Liver (tissue), 9 donors: ENCODE measurements around the gene SPOUT1. TPM values are rescaled to one million over a fixed set of nuclear protein-coding genes. Genes with fewer than 3 reads are reported as not detected.

Experiments used
- DNase-seq: peaks from one replicate; pipeline ENCODE4 v3.0.0-alpha.2; 2017; ENCODE audit warnings: low spot score
- H3K27ac ChIP-seq, 2 donors: one replicate each; pipeline ENCODE4 v1.7.0; 2013; ENCODE audit warnings: inconsistent platforms in 2 of 2, low read length in 2 of 2, control low read depth in 1 of 2, low read depth in 1 of 2, mild to moderate bottlenecking in 1 of 2
- H3K27me3 ChIP-seq, 4 donors: one replicate each; pipeline versions ENCODE4 v1.6.1 to v1.7.0; 2013; ENCODE audit warnings: low read length in 3 of 4, inconsistent platforms in 1 of 4, mild to moderate bottlenecking in 1 of 4, moderate library complexity in 1 of 4; ENCODE audit not compliant: control insufficient read depth in 4 of 4, insufficient read depth in 4 of 4
- H3K36me3 ChIP-seq, 4 donors: one replicate each; pipeline versions ENCODE4 v1.6.1 to v1.7.0; 2013; ENCODE audit warnings: low read length in 3 of 4, mild to moderate bottlenecking in 3 of 4, low read depth in 1 of 4, moderate library complexity in 1 of 4; ENCODE audit not compliant: control insufficient read depth in 4 of 4, insufficient read depth in 3 of 4
- H3K4me1 ChIP-seq, 4 donors: one replicate each; pipeline versions ENCODE4 v1.6.1 to v1.7.0; 2013; ENCODE audit warnings: low read length in 3 of 4, mild to moderate bottlenecking in 3 of 4, moderate library complexity in 1 of 4; ENCODE audit not compliant: control insufficient read depth in 4 of 4, insufficient read depth in 4 of 4
- H3K4me3 ChIP-seq, 3 donors: one replicate each; pipeline versions ENCODE4 v1.6.1 to v1.7.0; 2013; ENCODE audit warnings: low read length in 3 of 3, control low read depth in 1 of 3, low read depth in 1 of 3, mild to moderate bottlenecking in 1 of 3
- H3K9ac ChIP-seq, 2 donors: one replicate each; pipeline ENCODE4 v1.7.0; 2013; ENCODE audit warnings: low read length in 2 of 2, mild to moderate bottlenecking in 2 of 2, moderate library complexity in 2 of 2, control low read depth in 1 of 2, low read depth in 1 of 2
- H3K9me3 ChIP-seq, 4 donors: one replicate each; pipeline versions ENCODE4 v1.6.1 to v1.7.0; 2013; ENCODE audit warnings: low read length in 3 of 4; ENCODE audit not compliant: control insufficient read depth in 4 of 4
- ATF3 ChIP-seq: IDR thresholded peaks from 2 replicates; pipeline ENCODE4 v1.6.1; 2016; ENCODE audit warnings: antibody characterized with exemption
- EGR1 ChIP-seq, 2 donors: IDR thresholded peaks; 2 replicates each; pipeline ENCODE4 v1.6.1; 2016 to 2018; ENCODE audit warnings: antibody characterized with exemption in 2 of 2, low read depth in 2 of 2
- FOXA2 ChIP-seq: IDR thresholded peaks from 2 replicates; pipeline ENCODE4 v1.6.1; 2016; ENCODE audit warnings: antibody characterized with exemption
- GABPA ChIP-seq, 2 donors: IDR thresholded peaks in 1 of 2; conservative IDR thresholded peaks in 1 of 2; 2 replicates each; pipeline ENCODE4 v1.6.1; 2016; ENCODE audit warnings: antibody characterized with exemption in 2 of 2, mild to moderate bottlenecking in 1 of 2, moderate library complexity in 1 of 2
- HNF4A ChIP-seq, 2 donors: conservative IDR thresholded peaks; 2 replicates each; pipeline ENCODE4 v1.6.1; 2016; ENCODE audit warnings: antibody characterized with exemption in 2 of 2, mild to moderate bottlenecking in 2 of 2
- HNF4G ChIP-seq: IDR thresholded peaks from 2 replicates; pipeline ENCODE4 v1.6.1; 2016; ENCODE audit warnings: antibody characterized with exemption
- JUND ChIP-seq, 2 donors: IDR thresholded peaks; 2 replicates each; pipeline ENCODE4 v1.6.1; 2016; ENCODE audit warnings: antibody characterized with exemption in 2 of 2
- MAX ChIP-seq: IDR thresholded peaks from 2 replicates; pipeline ENCODE4 v1.6.1; 2016; ENCODE audit warnings: antibody characterized with exemption
- NR2F2 ChIP-seq: IDR thresholded peaks from 2 replicates; pipeline ENCODE4 v1.6.1; 2016; ENCODE audit warnings: antibody characterized with exemption
- RAD21 ChIP-seq, 2 donors: IDR thresholded peaks; 2 replicates each; pipeline ENCODE4 v1.6.1; 2016; ENCODE audit warnings: antibody characterized with exemption in 2 of 2, mild to moderate bottlenecking in 2 of 2
- RXRA ChIP-seq, 2 donors: IDR thresholded peaks; 2 replicates each; pipeline ENCODE4 v1.6.1; 2017 to 2018; ENCODE audit warnings: antibody characterized with exemption in 2 of 2, mild to moderate bottlenecking in 1 of 2
- SP1 ChIP-seq: IDR thresholded peaks from 2 replicates; pipeline ENCODE4 v1.6.1; 2018; ENCODE audit warnings: antibody characterized with exemption, mild to moderate bottlenecking
- YY1 ChIP-seq: IDR thresholded peaks from 2 replicates; pipeline ENCODE4 v1.6.1; 2016; ENCODE audit warnings: antibody characterized with exemption, mild to moderate bottlenecking
- ZBTB33 ChIP-seq: IDR thresholded peaks from 2 replicates; pipeline ENCODE4 v1.6.1; 2016; ENCODE audit warnings: antibody characterized with exemption
- WGBS: extraction: QIAGEN DNeasy Blood & Tissue Kit; methylation state at CpG from one replicate; pipeline ENCODE4 v1.1.7; 2013; 5-methylcytosine and 5-hydroxymethylcytosine counted together
- polyA plus RNA-seq, 2 donors: library from polyadenylated mRNA; stranded (reverse) in 1 of 2; unstranded in 1 of 2; fragments of 200-250 nt in 1 of 2; fragments of >200 nt in 1 of 2; fragmentation: Nextera tagmentation in 1 of 2; extraction: Ambion mirVana in 1 of 2; gene quantifications; one replicate each; pipeline versions ENCODE4 v1.2.1 to v1.2.3, GENCODE V29; 2013 to 2015
- total RNA-seq, 2 donors: library from RNA; depleted of rRNA; stranded (reverse); fragments of >200 nt; gene quantifications; one replicate each; pipeline ENCODE4 v1.2.3, GENCODE V29; 2014
- TF ChIP-seq, protein P1 (sequence below): fragments of 150-350 bp; IDR thresholded peaks from 2 replicates; pipeline ENCODE4 v1.5.1; 2017; ENCODE audit warnings: improper control_type of control experiment, low read depth, low read length; ENCODE audit not compliant: missing input control
- donor health status: healthy.
- donor health status: healthy.
- donor health status: healthy.
- donor health status: healthy.
- donor health status: healthy.

SPOUT1 gene
- total and polyA plus RNA-seq, 4 donors: 9.0 to 30.1 (median 14.5) TPM

DNA sequence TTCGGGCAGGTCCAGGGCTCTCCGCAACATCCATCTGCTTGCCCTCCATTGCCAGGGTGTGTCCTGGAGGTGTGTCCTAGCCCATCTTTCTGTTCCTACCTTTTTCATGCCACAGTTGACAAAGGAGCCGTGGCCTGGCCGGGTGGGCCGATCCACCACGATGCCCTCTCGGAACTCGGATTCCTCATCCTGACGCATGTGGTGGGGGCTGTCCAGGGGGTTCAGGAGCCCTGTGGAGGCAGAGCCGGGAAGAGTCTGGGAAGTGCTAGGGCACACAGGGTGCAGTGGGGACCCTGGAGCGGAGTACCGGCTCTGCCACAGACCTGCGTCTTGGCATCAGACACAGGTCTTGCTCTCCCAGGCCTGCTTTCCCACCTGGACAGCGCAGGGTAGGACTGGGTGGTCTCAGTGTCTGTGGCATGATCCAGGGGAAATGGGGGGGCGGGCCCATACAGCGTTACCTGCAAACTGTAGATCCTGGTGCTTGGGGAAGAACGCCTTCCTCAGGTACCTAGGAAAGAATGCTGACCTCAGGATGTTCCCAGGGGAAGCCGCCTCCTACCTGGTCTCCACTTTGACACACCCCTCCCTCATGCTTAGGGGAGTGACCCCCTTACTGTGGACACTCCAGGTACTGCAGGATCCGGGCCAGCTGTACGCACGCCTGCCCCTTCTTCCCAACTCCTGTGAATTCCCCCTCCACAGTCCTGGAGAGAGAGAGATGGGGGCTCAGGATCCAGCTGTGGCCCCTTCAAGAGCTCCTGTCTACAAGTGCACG, 3.5 kb downstream of the SPOUT1 start:
- H3K9me3 ChIP-seq: no peaks in the 10 kb centered on the region
- no peak overlapping the region for H3K4me3 ChIP-seq
- no peak overlapping the region for H3K9ac ChIP-seq
- H3K4me1 ChIP-seq: peaks cover 15 to 42% (median 30%) of the 10 kb centered on the region in 4 donors
- peaks cover 0 to 39% (median 14%) of the 10 kb centered on the region in 4 donors for H3K36me3 ChIP-seq
- H3K27ac ChIP-seq: no peak overlapping the region
- no peak for TF ChIP-seq EGR1 (IDR thresholded peaks at IDR 0.05; ENCODE audit: low read depth in 2 of 2)
- TF ChIP-seq JUND (IDR thresholded peaks at IDR 0.05): no peak
- no peak for TF ChIP-seq ZBTB33
- no peak for TF ChIP-seq GABPA (IDR thresholded peaks at IDR 0.05 in 1 of 2, conservative IDR thresholded peaks at IDR 0.05 in 1 of 2)
- no peak for TF ChIP-seq YY1
- TF ChIP-seq NR2F2: no peak
- TF ChIP-seq ATF3: no peak
- no peak for DNase-seq
- H3K27me3 ChIP-seq: no peaks in the 10 kb centered on the region
- WGBS: 95% methylated on average over 22 of the region's 22 CpGs

DNA sequence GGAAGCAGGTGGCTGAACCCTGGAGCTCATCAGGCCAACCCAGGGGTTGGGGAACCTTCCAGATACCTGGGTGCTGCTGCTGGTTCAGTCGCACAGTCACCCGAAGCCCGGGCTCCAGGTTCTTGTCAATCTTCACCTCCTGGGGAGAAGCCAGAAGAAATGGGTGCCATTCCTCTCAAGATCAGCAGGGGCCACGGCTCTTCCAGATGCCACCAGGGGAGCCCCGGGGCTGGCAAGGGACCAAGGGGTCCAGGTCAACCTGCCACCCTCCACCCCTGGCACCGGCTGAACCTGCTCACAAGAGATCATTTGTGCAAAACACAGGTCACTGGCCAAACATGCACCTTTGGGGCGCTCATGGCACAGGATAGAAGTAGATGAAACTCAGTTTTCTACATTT, 4.7 kb downstream of the SPOUT1 start:
- H3K4me1 ChIP-seq: peaks cover 15 to 43% (median 32%) of the 10 kb centered on the region in 4 donors
- no peak overlapping the region for H3K27ac ChIP-seq
- no peaks in the 10 kb centered on the region for H3K9me3 ChIP-seq
- 94% methylated on average over 7 of the region's 7 CpGs for WGBS
- H3K27me3 ChIP-seq: no peaks in the 10 kb centered on the region
- H3K4me3 ChIP-seq: no peak overlapping the region
- no peak for DNase-seq
- TF ChIP-seq MAX (no peak), FOXA2 (no peak), JUND (IDR thresholded peaks at IDR 0.05) (no peak), RXRA (IDR thresholded peaks at IDR 0.05) (no peak), HNF4G (no peak), GABPA (IDR thresholded peaks at IDR 0.05 in 1 of 2, conservative IDR thresholded peaks at IDR 0.05 in 1 of 2) (no peak), HNF4A (conservative IDR thresholded peaks at IDR 0.05) (no peak), EGR1 (IDR thresholded peaks at IDR 0.05; ENCODE audit: low read depth in 2 of 2) (no peak), ATF3 (no peak), SP1 (no peak), NR2F2 (no peak), ZBTB33 (no peak), RAD21 (IDR thresholded peaks at IDR 0.05) (no peak)
- TF ChIP-seq, protein P1, sequence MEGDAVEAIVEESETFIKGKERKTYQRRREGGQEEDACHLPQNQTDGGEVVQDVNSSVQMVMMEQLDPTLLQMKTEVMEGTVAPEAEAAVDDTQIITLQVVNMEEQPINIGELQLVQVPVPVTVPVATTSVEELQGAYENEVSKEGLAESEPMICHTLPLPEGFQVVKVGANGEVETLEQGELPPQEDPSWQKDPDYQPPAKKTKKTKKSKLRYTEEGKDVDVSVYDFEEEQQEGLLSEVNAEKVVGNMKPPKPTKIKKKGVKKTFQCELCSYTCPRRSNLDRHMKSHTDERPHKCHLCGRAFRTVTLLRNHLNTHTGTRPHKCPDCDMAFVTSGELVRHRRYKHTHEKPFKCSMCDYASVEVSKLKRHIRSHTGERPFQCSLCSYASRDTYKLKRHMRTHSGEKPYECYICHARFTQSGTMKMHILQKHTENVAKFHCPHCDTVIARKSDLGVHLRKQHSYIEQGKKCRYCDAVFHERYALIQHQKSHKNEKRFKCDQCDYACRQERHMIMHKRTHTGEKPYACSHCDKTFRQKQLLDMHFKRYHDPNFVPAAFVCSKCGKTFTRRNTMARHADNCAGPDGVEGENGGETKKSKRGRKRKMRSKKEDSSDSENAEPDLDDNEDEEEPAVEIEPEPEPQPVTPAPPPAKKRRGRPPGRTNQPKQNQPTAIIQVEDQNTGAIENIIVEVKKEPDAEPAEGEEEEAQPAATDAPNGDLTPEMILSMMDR: no peak
- H3K9ac ChIP-seq: no peak overlapping the region
- peaks cover 0 to 42% (median 15%) of the 10 kb centered on the region in 4 donors for H3K36me3 ChIP-seq
